ENCODE results near the gene SERPIND1.

DNA sequence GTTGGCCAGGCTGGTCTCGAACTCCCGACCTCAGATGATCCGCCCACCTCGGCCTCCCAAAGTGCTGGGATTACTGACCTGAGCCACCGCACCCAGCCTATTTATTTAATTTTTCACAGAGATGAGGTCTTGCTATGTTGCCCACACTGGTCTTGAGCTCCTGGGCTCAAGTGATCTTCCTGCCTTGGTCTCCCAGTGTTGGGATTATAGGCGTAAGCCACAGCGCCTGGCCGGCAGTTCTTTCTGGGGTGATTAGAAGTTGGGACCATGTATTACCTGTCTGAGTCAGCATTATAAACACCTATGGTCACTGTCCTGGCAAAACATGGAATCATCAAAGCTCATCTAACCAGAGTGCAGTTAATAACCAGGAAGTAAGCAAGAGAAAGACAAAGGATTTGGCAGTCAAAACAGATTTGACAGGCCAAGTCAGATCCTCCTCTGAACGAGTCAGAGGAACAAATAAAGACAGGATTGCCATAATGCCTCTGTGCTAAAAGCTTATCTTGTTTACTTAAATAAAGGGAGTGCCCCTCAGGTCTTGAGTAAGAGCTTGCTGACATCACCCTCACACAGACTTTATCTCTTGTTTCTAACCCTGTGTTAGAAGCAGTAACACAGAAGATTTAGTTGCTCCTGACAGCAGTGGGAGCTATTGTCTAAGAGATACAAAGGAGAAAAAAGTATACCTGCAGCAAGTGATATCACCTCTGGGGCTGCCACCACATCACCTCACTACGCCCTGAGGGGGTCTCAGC lies 3.7 kb downstream of the SERPIND1 start:
- TF ChIP-seq EZH2phosphoT487 (IDR thresholded peaks at IDR 0.05; ENCODE audit: low read length) = no peak
- TF ChIP-seq EZH2 (optimal IDR thresholded peaks at IDR 0.05; ENCODE audit: low read depth, low read length) = no peak
- TF ChIP-seq, protein P1, sequence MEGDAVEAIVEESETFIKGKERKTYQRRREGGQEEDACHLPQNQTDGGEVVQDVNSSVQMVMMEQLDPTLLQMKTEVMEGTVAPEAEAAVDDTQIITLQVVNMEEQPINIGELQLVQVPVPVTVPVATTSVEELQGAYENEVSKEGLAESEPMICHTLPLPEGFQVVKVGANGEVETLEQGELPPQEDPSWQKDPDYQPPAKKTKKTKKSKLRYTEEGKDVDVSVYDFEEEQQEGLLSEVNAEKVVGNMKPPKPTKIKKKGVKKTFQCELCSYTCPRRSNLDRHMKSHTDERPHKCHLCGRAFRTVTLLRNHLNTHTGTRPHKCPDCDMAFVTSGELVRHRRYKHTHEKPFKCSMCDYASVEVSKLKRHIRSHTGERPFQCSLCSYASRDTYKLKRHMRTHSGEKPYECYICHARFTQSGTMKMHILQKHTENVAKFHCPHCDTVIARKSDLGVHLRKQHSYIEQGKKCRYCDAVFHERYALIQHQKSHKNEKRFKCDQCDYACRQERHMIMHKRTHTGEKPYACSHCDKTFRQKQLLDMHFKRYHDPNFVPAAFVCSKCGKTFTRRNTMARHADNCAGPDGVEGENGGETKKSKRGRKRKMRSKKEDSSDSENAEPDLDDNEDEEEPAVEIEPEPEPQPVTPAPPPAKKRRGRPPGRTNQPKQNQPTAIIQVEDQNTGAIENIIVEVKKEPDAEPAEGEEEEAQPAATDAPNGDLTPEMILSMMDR (IDR thresholded peaks at IDR 0.05; ENCODE audit: low read length) = no peak
